Liver (tissue), 9 donors: ENCODE data around the gene CFP. TPM values are rescaled to one million over a fixed set of nuclear protein-coding genes. Genes with fewer than 3 reads are reported as not detected.
A peak's percentile ranks its signal among the peaks of the same experiment; 100 is the strongest.

Experiments
- DNase-seq: peaks from one replicate; pipeline ENCODE4 v3.0.0-alpha.2; 2017; ENCODE audit warnings: low spot score
- H3K27ac ChIP-seq, 2 donors: one replicate each; pipeline ENCODE4 v1.7.0; 2013; ENCODE audit warnings: inconsistent platforms in 2 of 2, low read length in 2 of 2, control low read depth in 1 of 2, low read depth in 1 of 2, mild to moderate bottlenecking in 1 of 2
- H3K27me3 ChIP-seq, 4 donors: one replicate each; pipeline versions ENCODE4 v1.6.1 to v1.7.0; 2013; ENCODE audit warnings: low read length in 3 of 4, inconsistent platforms in 1 of 4, mild to moderate bottlenecking in 1 of 4, moderate library complexity in 1 of 4; ENCODE audit not compliant: control insufficient read depth in 4 of 4, insufficient read depth in 4 of 4
- H3K36me3 ChIP-seq, 4 donors: one replicate each; pipeline versions ENCODE4 v1.6.1 to v1.7.0; 2013; ENCODE audit warnings: low read length in 3 of 4, mild to moderate bottlenecking in 3 of 4, low read depth in 1 of 4, moderate library complexity in 1 of 4; ENCODE audit not compliant: control insufficient read depth in 4 of 4, insufficient read depth in 3 of 4
- H3K4me1 ChIP-seq, 4 donors: one replicate each; pipeline versions ENCODE4 v1.6.1 to v1.7.0; 2013; ENCODE audit warnings: low read length in 3 of 4, mild to moderate bottlenecking in 3 of 4, moderate library complexity in 1 of 4; ENCODE audit not compliant: control insufficient read depth in 4 of 4, insufficient read depth in 4 of 4
- H3K4me3 ChIP-seq, 3 donors: one replicate each; pipeline versions ENCODE4 v1.6.1 to v1.7.0; 2013; ENCODE audit warnings: low read length in 3 of 3, control low read depth in 1 of 3, low read depth in 1 of 3, mild to moderate bottlenecking in 1 of 3
- H3K9ac ChIP-seq, 2 donors: one replicate each; pipeline ENCODE4 v1.7.0; 2013; ENCODE audit warnings: low read length in 2 of 2, mild to moderate bottlenecking in 2 of 2, moderate library complexity in 2 of 2, control low read depth in 1 of 2, low read depth in 1 of 2
- H3K9me3 ChIP-seq, 4 donors: one replicate each; pipeline versions ENCODE4 v1.6.1 to v1.7.0; 2013; ENCODE audit warnings: low read length in 3 of 4; ENCODE audit not compliant: control insufficient read depth in 4 of 4
- ATF3 ChIP-seq: IDR thresholded peaks from 2 replicates; pipeline ENCODE4 v1.6.1; 2016; ENCODE audit warnings: antibody characterized with exemption
- FOXA1 ChIP-seq: IDR thresholded peaks from 2 replicates; pipeline ENCODE4 v1.6.1; 2016; ENCODE audit warnings: antibody characterized with exemption
- FOXA2 ChIP-seq: IDR thresholded peaks from 2 replicates; pipeline ENCODE4 v1.6.1; 2016; ENCODE audit warnings: antibody characterized with exemption
- GABPA ChIP-seq, 2 donors: IDR thresholded peaks in 1 of 2; conservative IDR thresholded peaks in 1 of 2; 2 replicates each; pipeline ENCODE4 v1.6.1; 2016; ENCODE audit warnings: antibody characterized with exemption in 2 of 2, mild to moderate bottlenecking in 1 of 2, moderate library complexity in 1 of 2
- HNF4A ChIP-seq, 2 donors: conservative IDR thresholded peaks; 2 replicates each; pipeline ENCODE4 v1.6.1; 2016; ENCODE audit warnings: antibody characterized with exemption in 2 of 2, mild to moderate bottlenecking in 2 of 2
- HNF4G ChIP-seq: IDR thresholded peaks from 2 replicates; pipeline ENCODE4 v1.6.1; 2016; ENCODE audit warnings: antibody characterized with exemption
- MAX ChIP-seq: IDR thresholded peaks from 2 replicates; pipeline ENCODE4 v1.6.1; 2016; ENCODE audit warnings: antibody characterized with exemption
- NR2F2 ChIP-seq: IDR thresholded peaks from 2 replicates; pipeline ENCODE4 v1.6.1; 2016; ENCODE audit warnings: antibody characterized with exemption
- REST ChIP-seq: IDR thresholded peaks from 2 replicates; pipeline ENCODE4 v1.6.1; 2016; ENCODE audit warnings: antibody characterized with exemption, mild to moderate bottlenecking
- RXRA ChIP-seq, 2 donors: IDR thresholded peaks; 2 replicates each; pipeline ENCODE4 v1.6.1; 2017 to 2018; ENCODE audit warnings: antibody characterized with exemption in 2 of 2, mild to moderate bottlenecking in 1 of 2
- SP1 ChIP-seq: IDR thresholded peaks from 2 replicates; pipeline ENCODE4 v1.6.1; 2018; ENCODE audit warnings: antibody characterized with exemption, mild to moderate bottlenecking
- TAF1 ChIP-seq: conservative IDR thresholded peaks from 2 replicates; pipeline ENCODE4 v1.6.1; 2016; ENCODE audit warnings: antibody characterized with exemption, mild to moderate bottlenecking
- YY1 ChIP-seq: IDR thresholded peaks from 2 replicates; pipeline ENCODE4 v1.6.1; 2016; ENCODE audit warnings: antibody characterized with exemption, mild to moderate bottlenecking
- ZBTB33 ChIP-seq: IDR thresholded peaks from 2 replicates; pipeline ENCODE4 v1.6.1; 2016; ENCODE audit warnings: antibody characterized with exemption
- WGBS: extraction: QIAGEN DNeasy Blood & Tissue Kit; methylation state at CpG from one replicate; pipeline ENCODE4 v1.1.7; 2013; 5-methylcytosine and 5-hydroxymethylcytosine counted together
- polyA plus RNA-seq, 2 donors: library from polyadenylated mRNA; stranded (reverse) in 1 of 2; unstranded in 1 of 2; fragments of 200-250 nt in 1 of 2; fragments of >200 nt in 1 of 2; fragmentation: Nextera tagmentation in 1 of 2; extraction: Ambion mirVana in 1 of 2; gene quantifications; one replicate each; pipeline versions ENCODE4 v1.2.1 to v1.2.3, GENCODE V29; 2013 to 2015
- total RNA-seq, 2 donors: library from RNA; depleted of rRNA; stranded (reverse); fragments of >200 nt; gene quantifications; one replicate each; pipeline ENCODE4 v1.2.3, GENCODE V29; 2014
- donor health status: healthy.
- donor health status: healthy.
- donor health status: healthy.
- donor health status: healthy.
- donor health status: healthy.

Gene CFP
- total and polyA plus RNA-seq, 4 donors = 10.0 to 26.0 (median 16.6) TPM

- Histone ChIP-seq H3K36me3 (peaks cover 0 to 20% (median 5%) of the 10 kb centered on the region in 4 donors), H3K4me1 (peaks cover 0 to 2% (median 0%) of the 10 kb centered on the region in 4 donors), H3K9ac (peak within 1 kb of the TSS in 1 of 2 donors; percentile 74), H3K27ac (peak within 1 kb of the TSS; percentile 94 to 97), H3K27me3 (no peaks in the 10 kb centered on the region), H3K9me3 (no peaks in the 10 kb centered on the region), H3K4me3 (peak within 1 kb of the TSS; percentile 64 to 87 (median 73))
- TF ChIP-seq HNF4G = peak; percentile 22
- peak; percentile 4 to 13 for TF ChIP-seq RXRA (IDR thresholded peaks at IDR 0.05)
- peak; percentile 49 to 61 for TF ChIP-seq HNF4A (conservative IDR thresholded peaks at IDR 0.05)
- TF ChIP-seq TAF1 = no peak
- peak; percentile 39 for TF ChIP-seq FOXA1
- no peak for TF ChIP-seq ATF3
- peak; percentile 70 for TF ChIP-seq MAX
- TF ChIP-seq GABPA (IDR thresholded peaks at IDR 0.05 in 1 of 2, conservative IDR thresholded peaks at IDR 0.05 in 1 of 2) = peak in 1 of 2 donors; percentile 64
- TF ChIP-seq ZBTB33 = peak; percentile 97
- no peak for TF ChIP-seq FOXA2
- TF ChIP-seq NR2F2 = no peak
- peak; percentile 80 for TF ChIP-seq REST
- peak; percentile 88 for TF ChIP-seq YY1
- peak; percentile 70 for TF ChIP-seq SP1
- WGBS = under 1% methylated on average over 54 of the region's 54 CpGs
- peak; percentile 92 for DNase-seq
Observed at GRCh38 chrX:47658684-47659420, 29.1 kb upstream of the CFP start, which contains the start of gene UXT. Gene UXT (minus strand): TSS chrX:47659180. CDS start chrX:47658927, 253 bp downstream.

- Histone ChIP-seq H3K36me3 (peaks cover 0 to 22% (median 6%) of the 10 kb centered on the region in 4 donors), H3K9me3 (no peaks in the 10 kb centered on the region), H3K27me3 (no peaks in the 10 kb centered on the region), H3K4me3 (peak overlapping the region in 2 of 3 donors; percentile 64 to 87), H3K27ac (peak overlapping the region; percentile 94 to 97), H3K4me1 (peaks cover 0 to 2% (median 1%) of the 10 kb centered on the region in 4 donors), H3K9ac (peak overlapping the region in 1 of 2 donors; percentile 74)
- TF ChIP-seq HNF4G (no peak), NR2F2 (peak; percentile 7)
- DNase-seq = no peak
- WGBS = 1% methylated on average over 13 of the region's 13 CpGs
Observed at GRCh38 chrX:47658301-47658683, 28.6 kb upstream of the CFP start.
